ENCODE data around the gene TBC1D21.

TBC1D21 gene

GRCh38 chr15:73906346-73907034, 33.1 kb downstream of the TBC1D21 start:
- DNase-seq (ENCODE audit: low read depth): no peak
- TF ChIP-seq, protein P1, sequence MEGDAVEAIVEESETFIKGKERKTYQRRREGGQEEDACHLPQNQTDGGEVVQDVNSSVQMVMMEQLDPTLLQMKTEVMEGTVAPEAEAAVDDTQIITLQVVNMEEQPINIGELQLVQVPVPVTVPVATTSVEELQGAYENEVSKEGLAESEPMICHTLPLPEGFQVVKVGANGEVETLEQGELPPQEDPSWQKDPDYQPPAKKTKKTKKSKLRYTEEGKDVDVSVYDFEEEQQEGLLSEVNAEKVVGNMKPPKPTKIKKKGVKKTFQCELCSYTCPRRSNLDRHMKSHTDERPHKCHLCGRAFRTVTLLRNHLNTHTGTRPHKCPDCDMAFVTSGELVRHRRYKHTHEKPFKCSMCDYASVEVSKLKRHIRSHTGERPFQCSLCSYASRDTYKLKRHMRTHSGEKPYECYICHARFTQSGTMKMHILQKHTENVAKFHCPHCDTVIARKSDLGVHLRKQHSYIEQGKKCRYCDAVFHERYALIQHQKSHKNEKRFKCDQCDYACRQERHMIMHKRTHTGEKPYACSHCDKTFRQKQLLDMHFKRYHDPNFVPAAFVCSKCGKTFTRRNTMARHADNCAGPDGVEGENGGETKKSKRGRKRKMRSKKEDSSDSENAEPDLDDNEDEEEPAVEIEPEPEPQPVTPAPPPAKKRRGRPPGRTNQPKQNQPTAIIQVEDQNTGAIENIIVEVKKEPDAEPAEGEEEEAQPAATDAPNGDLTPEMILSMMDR (IDR thresholded peaks at IDR 0.05; ENCODE audit: control insufficient read depth, insufficient read depth, low read depth, low read length, missing control alignments): no peak
- no peak overlapping the region for H3K4me3 ChIP-seq (ENCODE audit: control insufficient read depth, low read depth, low read length)

GRCh38 chr15:73907035-73907408, 33.7 kb downstream of the TBC1D21 start:
- TF ChIP-seq, protein P1 (IDR thresholded peaks at IDR 0.05; ENCODE audit: control insufficient read depth, insufficient read depth, low read depth, low read length, missing control alignments): no peak
- DNase-seq (ENCODE audit: low read depth): no peak

DNA sequence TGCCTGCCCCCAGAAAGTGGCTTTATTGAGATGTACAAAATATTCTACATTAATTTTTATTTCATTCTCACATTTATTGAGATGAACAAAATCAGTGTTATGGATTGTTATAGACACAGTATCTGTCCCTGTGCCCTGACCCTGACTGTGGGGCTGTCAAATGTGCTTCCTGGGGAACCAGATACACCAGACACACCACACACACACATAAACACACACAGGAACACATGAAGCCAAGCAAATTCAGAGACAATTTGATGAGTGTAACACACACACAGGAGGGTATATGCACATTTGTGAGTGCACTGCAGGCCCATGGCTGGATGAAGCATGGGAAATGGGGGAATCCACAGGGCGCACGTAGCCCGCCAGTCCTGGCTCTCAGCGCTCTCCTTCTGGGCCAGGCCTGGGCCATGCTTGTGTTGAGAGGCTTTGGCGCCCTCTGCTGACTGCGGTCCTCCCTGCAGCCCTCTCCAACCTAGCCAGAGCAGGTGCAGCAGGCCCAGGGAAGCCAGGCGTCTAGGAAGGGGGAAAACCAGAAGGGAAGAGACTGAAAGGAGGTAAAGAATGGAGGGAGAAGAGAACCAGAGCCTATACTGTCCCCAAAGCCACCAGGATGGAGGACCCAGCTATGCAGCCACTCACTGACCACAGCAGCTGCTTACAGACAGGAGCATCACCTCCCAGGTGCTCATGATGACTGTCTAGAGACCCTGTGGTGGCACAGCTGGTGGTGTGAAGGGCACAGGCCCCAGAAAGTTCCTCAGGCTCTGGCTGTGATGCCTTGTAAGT, 34.9 kb downstream of the TBC1D21 start:
- H3K4me3 ChIP-seq (ENCODE audit: control insufficient read depth, low read depth, low read length): no peak overlapping the region
- TF ChIP-seq, protein P1 (IDR thresholded peaks at IDR 0.05; ENCODE audit: control insufficient read depth, insufficient read depth, low read depth, low read length, missing control alignments): peak; percentile 95
- DNase-seq (ENCODE audit: low read depth): no peak

More at GRCh38 chr15:73907035-73907408, 33.7 kb downstream of the TBC1D21 start:
- no peak overlapping the region for H3K4me3 ChIP-seq (ENCODE audit: control insufficient read depth, low read depth, low read length)

DNA sequence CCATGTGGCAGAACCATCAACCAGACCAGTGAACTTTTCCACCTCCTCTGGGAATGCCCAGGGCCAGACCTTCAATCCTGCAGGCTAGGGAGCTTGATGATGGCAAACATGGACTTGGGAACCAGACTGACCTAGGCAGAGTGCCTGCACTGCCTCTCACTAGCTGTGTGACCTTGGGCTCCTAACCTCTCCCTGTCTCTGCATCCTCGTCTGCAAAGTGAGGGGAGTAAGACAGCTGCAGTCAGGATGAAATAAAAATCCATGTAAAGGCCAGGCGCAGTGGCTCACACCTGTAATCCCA, 35.4 kb downstream of the TBC1D21 start:
- DNase-seq (ENCODE audit: low read depth): no peak
- no peak overlapping the region for H3K4me3 ChIP-seq (ENCODE audit: control insufficient read depth, low read depth, low read length)
- TF ChIP-seq, protein P1 (IDR thresholded peaks at IDR 0.05; ENCODE audit: control insufficient read depth, insufficient read depth, low read depth, low read length, missing control alignments): no peak

GRCh38 chr15:73909651-73910050, 36.3 kb downstream of the TBC1D21 start:
- DNase-seq (ENCODE audit: low read depth): no peak
- TF ChIP-seq, protein P1 (IDR thresholded peaks at IDR 0.05; ENCODE audit: control insufficient read depth, insufficient read depth, low read depth, low read length, missing control alignments): no peak
- no peak overlapping the region for H3K4me3 ChIP-seq (ENCODE audit: control insufficient read depth, low read depth, low read length)

DNA sequence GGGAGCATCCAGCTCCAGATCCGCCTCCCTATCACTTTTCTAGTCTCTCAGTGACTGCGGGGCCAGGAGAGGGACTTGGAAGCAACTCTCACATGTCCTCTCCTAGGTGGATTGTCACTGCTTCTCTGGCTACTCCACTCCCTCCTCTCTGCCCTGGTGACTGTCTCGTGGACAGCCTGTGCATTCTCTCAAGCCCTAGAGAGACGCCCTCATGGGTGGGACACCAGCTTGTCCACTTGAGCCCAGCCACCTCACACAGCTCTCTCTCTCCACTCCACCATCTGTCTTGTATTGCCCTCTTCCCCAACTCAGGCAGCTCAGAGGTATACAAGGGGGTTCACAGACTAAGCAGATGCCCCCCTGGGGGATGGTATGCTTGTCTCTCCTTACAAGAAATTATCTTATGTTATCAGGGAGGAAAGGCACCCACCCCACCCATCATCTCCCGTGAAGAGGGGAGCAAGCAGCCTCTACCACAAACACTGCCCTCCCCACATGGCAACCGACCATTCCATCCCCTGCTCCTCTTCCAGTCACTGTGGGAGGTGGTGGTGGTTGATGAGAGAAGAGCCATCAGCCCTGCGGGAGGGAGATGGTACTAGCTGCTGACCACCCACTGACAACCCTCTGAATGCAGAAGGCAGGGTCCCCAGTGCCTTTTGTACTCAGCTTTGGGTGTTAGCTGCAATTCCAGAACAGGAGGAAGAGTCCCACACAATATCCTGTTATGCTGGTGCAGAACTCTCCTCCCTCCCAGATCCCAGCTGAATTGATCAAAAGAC, 37.3 kb downstream of the TBC1D21 start:
- no peak for DNase-seq (ENCODE audit: low read depth)
- TF ChIP-seq, protein P1 (IDR thresholded peaks at IDR 0.05; ENCODE audit: control insufficient read depth, insufficient read depth, low read depth, low read length, missing control alignments): no peak
- no peak overlapping the region for H3K4me3 ChIP-seq (ENCODE audit: control insufficient read depth, low read depth, low read length)

Data from AG09309 (cell line).